Measurements from ENCODE around the gene NUP50. TPM values are rescaled to one million over a fixed set of nuclear protein-coding genes. Genes with fewer than 3 reads are reported as not detected.

The NUP50 gene
- polyA plus RNA-seq, 1 donor (not counting 4 experiments of a cell fraction or from before 2014, with no cell fraction given) = 28.1 TPM

- TF ChIP-seq, protein P1, sequence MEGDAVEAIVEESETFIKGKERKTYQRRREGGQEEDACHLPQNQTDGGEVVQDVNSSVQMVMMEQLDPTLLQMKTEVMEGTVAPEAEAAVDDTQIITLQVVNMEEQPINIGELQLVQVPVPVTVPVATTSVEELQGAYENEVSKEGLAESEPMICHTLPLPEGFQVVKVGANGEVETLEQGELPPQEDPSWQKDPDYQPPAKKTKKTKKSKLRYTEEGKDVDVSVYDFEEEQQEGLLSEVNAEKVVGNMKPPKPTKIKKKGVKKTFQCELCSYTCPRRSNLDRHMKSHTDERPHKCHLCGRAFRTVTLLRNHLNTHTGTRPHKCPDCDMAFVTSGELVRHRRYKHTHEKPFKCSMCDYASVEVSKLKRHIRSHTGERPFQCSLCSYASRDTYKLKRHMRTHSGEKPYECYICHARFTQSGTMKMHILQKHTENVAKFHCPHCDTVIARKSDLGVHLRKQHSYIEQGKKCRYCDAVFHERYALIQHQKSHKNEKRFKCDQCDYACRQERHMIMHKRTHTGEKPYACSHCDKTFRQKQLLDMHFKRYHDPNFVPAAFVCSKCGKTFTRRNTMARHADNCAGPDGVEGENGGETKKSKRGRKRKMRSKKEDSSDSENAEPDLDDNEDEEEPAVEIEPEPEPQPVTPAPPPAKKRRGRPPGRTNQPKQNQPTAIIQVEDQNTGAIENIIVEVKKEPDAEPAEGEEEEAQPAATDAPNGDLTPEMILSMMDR (optimal IDR thresholded peaks at IDR 0.05 in 1 of 3, IDR thresholded peaks at IDR 0.05 in 1 of 3, conservative IDR thresholded peaks at IDR 0.05 in 1 of 3; ENCODE audit: extremely low read depth in 1 of 3, insufficient read depth in 2 of 3, low read length in 3 of 3) = no peak
- TF ChIP-seq EZH2 (IDR thresholded peaks at IDR 0.05; ENCODE audit: low read length) = no peak
- Histone ChIP-seq H3K36me3 (ENCODE audit: control insufficient read depth in 2 of 2, extremely low read depth in 1 of 2, insufficient read depth in 2 of 2, low read length in 2 of 2) (peaks cover 7 to 8% of the 10 kb centered on the region in 2 experiments), H3K4me3 (ENCODE audit: control insufficient read depth in 2 of 3, extremely low read depth in 1 of 3, insufficient read depth in 2 of 3, low read depth in 1 of 3, low read length in 3 of 3) (no peak overlapping the region), H3K79me2 (ENCODE audit: control insufficient read depth, insufficient read depth, low read length) (peaks cover 81% of the 10 kb centered on the region), H3K4me1 (ENCODE audit: control insufficient read depth, extremely low read depth, insufficient read depth, low read length) (no peaks in the 10 kb centered on the region), H3K9me1 (ENCODE audit: control insufficient read depth, extremely low read depth, insufficient read depth, low read length) (peaks cover 4% of the 10 kb centered on the region), H2AFZ (ENCODE audit: control insufficient read depth, low read length) (no peak overlapping the region), H3K27me3 (ENCODE audit: control insufficient read depth, extremely low read depth, insufficient read depth, low read length) (no peaks in the 10 kb centered on the region), H3K4me2 (ENCODE audit: control insufficient read depth, extremely low read depth, insufficient read depth, low read depth, low read length) (no peak overlapping the region), H3K27ac (ENCODE audit: control insufficient read depth, insufficient read depth, low read length) (no peak overlapping the region), H3K9ac (ENCODE audit: control insufficient read depth, extremely low read depth, insufficient read depth, low read length) (no peak overlapping the region), H3K9me3 (ENCODE audit: control insufficient read depth, low read depth, low read length) (no peaks in the 10 kb centered on the region), H4K20me1 (ENCODE audit: control insufficient read depth, extremely low read depth, insufficient read depth, low read length) (peaks cover 9% of the 10 kb centered on the region)
- dilution Hi-C loops (cut with MboI; ENCODE audit: extremely low pct_ligation_motif_present, low sequenced_read_pairs) = no loop called here
- FAIRE-seq (no peak), DNase-seq (ENCODE audit: low read depth, low spot score) (no peak)
Observed at GRCh38 chr22:45218976-45219375, 55.3 kb downstream of the NUP50 start.

GRCh38 chr22:45221201-45221600, 57.5 kb downstream of the NUP50 start:
- no peak overlapping the region for H2AFZ ChIP-seq (ENCODE audit: control insufficient read depth, low read length)
- no peak for TF ChIP-seq EZH2 (IDR thresholded peaks at IDR 0.05; ENCODE audit: low read length)
- TF ChIP-seq, protein P1 (optimal IDR thresholded peaks at IDR 0.05 in 1 of 3, IDR thresholded peaks at IDR 0.05 in 1 of 3, conservative IDR thresholded peaks at IDR 0.05 in 1 of 3; ENCODE audit: extremely low read depth in 1 of 3, insufficient read depth in 2 of 3, low read length in 3 of 3) = no peak
- FAIRE-seq = no peak
- H3K4me3 ChIP-seq (ENCODE audit: control insufficient read depth in 2 of 3, extremely low read depth in 1 of 3, insufficient read depth in 2 of 3, low read depth in 1 of 3, low read length in 3 of 3) = no peak overlapping the region
- H3K36me3 ChIP-seq (ENCODE audit: control insufficient read depth in 2 of 2, extremely low read depth in 1 of 2, insufficient read depth in 2 of 2, low read length in 2 of 2) = peaks cover 7 to 10% of the 10 kb centered on the region in 2 experiments
- H3K4me1 ChIP-seq (ENCODE audit: control insufficient read depth, extremely low read depth, insufficient read depth, low read length) = peaks cover 5% of the 10 kb centered on the region
- H4K20me1 ChIP-seq (ENCODE audit: control insufficient read depth, extremely low read depth, insufficient read depth, low read length) = peaks cover 9% of the 10 kb centered on the region
- dilution Hi-C loops (cut with MboI; ENCODE audit: extremely low pct_ligation_motif_present, low sequenced_read_pairs) = no loop called here
- peaks cover 4% of the 10 kb centered on the region for H3K9me1 ChIP-seq (ENCODE audit: control insufficient read depth, extremely low read depth, insufficient read depth, low read length)
- H3K4me2 ChIP-seq (ENCODE audit: control insufficient read depth, extremely low read depth, insufficient read depth, low read depth, low read length) = no peak overlapping the region
- no peaks in the 10 kb centered on the region for H3K9me3 ChIP-seq (ENCODE audit: control insufficient read depth, low read depth, low read length)
- no peak overlapping the region for H3K27ac ChIP-seq (ENCODE audit: control insufficient read depth, insufficient read depth, low read length)
- DNase-seq (ENCODE audit: low read depth, low spot score) = no peak
- H3K27me3 ChIP-seq (ENCODE audit: control insufficient read depth, extremely low read depth, insufficient read depth, low read length) = no peaks in the 10 kb centered on the region
- H3K79me2 ChIP-seq (ENCODE audit: control insufficient read depth, insufficient read depth, low read length) = peaks cover 87% of the 10 kb centered on the region
- H3K9ac ChIP-seq (ENCODE audit: control insufficient read depth, extremely low read depth, insufficient read depth, low read length) = no peak overlapping the region
